H1 (cell line): ENCODE results near the gene ILKAP. TPM values are rescaled to one million over a fixed set of nuclear protein-coding genes. Genes with fewer than 3 reads are reported as not detected.

Source experiments
- CTCF ChIA-PET: fragments of 300-600 bp; sonication (Branson Sonifier 250); formaldehyde crosslinking; loops from one replicate; lab custom pipeline; 2021; ENCODE audit not compliant: partially characterized antibody; lab: Charles Lee
- POLR2A ChIA-PET: fragments of 300-600 bp; sonication (Branson Sonifier 250); formaldehyde crosslinking; loops from one replicate; lab custom pipeline; 2021; ENCODE audit warnings: inconsistent platforms; ENCODE audit not compliant: partially characterized antibody; lab: Charles Lee
- DNase-seq, 2 experiments: peaks; one replicate each; pipeline versions ENCODE4 v3.0.0 to v3.0.0-alpha.2; 2010 to 2022; ENCODE audit warnings: low spot score in 2 of 2, low read depth in 1 of 2, mixed read lengths in 1 of 2
- FAIRE-seq: peaks from 2 replicates; lab custom pipeline; 2011; peaks lifted over from hg19 to GRCh38; lab: Jason Lieb, UNC
- H2AFZ ChIP-seq: 2 replicates; pipeline ENCODE4 v1.8.1; 2012; ENCODE audit warnings: low read length, inconsistent platforms
- H2AK5ac ChIP-seq: 2 replicates; pipeline ENCODE4 v1.6.1; 2013; ENCODE audit warnings: low read depth, low read length
- H2BK120ac ChIP-seq: replicated peaks from 2 replicates; pipeline ENCODE3; 2013; ENCODE audit warnings: low read depth, low read length, inconsistent platforms
- H2BK12ac ChIP-seq: 2 replicates; pipeline ENCODE4 v1.6.1; 2013; ENCODE audit warnings: low read depth, low read length
- H2BK15ac ChIP-seq: 2 replicates; pipeline ENCODE4 v1.6.1; 2013; ENCODE audit warnings: low read length
- H2BK20ac ChIP-seq: 2 replicates; pipeline ENCODE4 v1.6.1; 2013; ENCODE audit warnings: low read length
- H2BK5ac ChIP-seq: 2 replicates; pipeline ENCODE4 v1.6.1; 2013; ENCODE audit warnings: low read depth, low read length
- H3K14ac ChIP-seq: 2 replicates; pipeline ENCODE4 v1.6.1; 2013; ENCODE audit warnings: inconsistent platforms; ENCODE audit not compliant: insufficient read length
- H3K18ac ChIP-seq: 2 replicates; pipeline ENCODE4 v1.6.1; 2013; ENCODE audit warnings: low read length; ENCODE audit errors: extremely low read depth
- H3K23ac ChIP-seq: 2 replicates; pipeline ENCODE4 v1.6.1; 2013; ENCODE audit warnings: inconsistent platforms; ENCODE audit not compliant: insufficient read length
- H3K23me2 ChIP-seq: 2 replicates; pipeline ENCODE4 v1.6.1; 2013; ENCODE audit warnings: low read depth, low read length
- H3K27ac ChIP-seq: 2 replicates; pipeline ENCODE4 v1.6.1; 2011; ENCODE audit warnings: low read depth, low read length, inconsistent platforms
- H3K27me3 ChIP-seq, 4 experiments: replicated peaks in 1 of 4; 1 replicate in 1 of 4; 2 replicates in 3 of 4; pipeline versions ENCODE4 v1.6.1 to v1.8.1; 2011 to 2013; ENCODE audit warnings: low read length in 3 of 4, mild to moderate bottlenecking in 3 of 4, inconsistent platforms in 2 of 4, mixed read lengths in 2 of 4, moderate library complexity in 1 of 4; ENCODE audit not compliant: control insufficient read depth in 3 of 4, insufficient read depth in 3 of 4; ENCODE audit errors: extremely low read depth in 1 of 4
- H3K36me3 ChIP-seq, 4 experiments: 2 replicates each; pipeline versions ENCODE4 v1.6.1 to v1.8.1; 2011 to 2013; ENCODE audit warnings: mild to moderate bottlenecking in 4 of 4, low read length in 3 of 4, moderate library complexity in 2 of 4, control low read depth in 1 of 4, inconsistent platforms in 1 of 4; ENCODE audit not compliant: insufficient read depth in 4 of 4, control insufficient read depth in 2 of 4
- H3K4ac ChIP-seq: replicated peaks from 2 replicates; pipeline ENCODE3; 2013; ENCODE audit warnings: low read length, low read depth, mixed read lengths, inconsistent platforms; ENCODE audit not compliant: insufficient read length
- H3K4me1 ChIP-seq, 4 experiments: replicated peaks in 1 of 4; 1 replicate in 1 of 4; 2 replicates in 3 of 4; pipeline versions ENCODE4 v1.6.1 to v1.8.1; 2011 to 2013; ENCODE audit warnings: low read length in 3 of 4, inconsistent platforms in 2 of 4, mixed read lengths in 1 of 4; ENCODE audit not compliant: insufficient read depth in 4 of 4, control insufficient read depth in 3 of 4
- H3K4me2 ChIP-seq, 2 experiments: 2 replicates each; pipeline versions ENCODE4 v1.6.1 to v1.8.1; 2011 to 2013; ENCODE audit warnings: low read depth in 2 of 2, low read length in 2 of 2, control low read depth in 1 of 2, inconsistent platforms in 1 of 2, mild to moderate bottlenecking in 1 of 2; ENCODE audit not compliant: insufficient read depth in 1 of 2
- H3K4me3 ChIP-seq, 4 experiments: fragments of 200-600, 300-600 bp in 1 of 4; sonication (generic), shearing (Covaris generic), sonication (Bioruptor Twin) in 1 of 4; 2 replicates each; pipeline versions ENCODE4 v1.5.1 to v1.8.1; 2011 to 2016; ENCODE audit warnings: low read length in 4 of 4, low read depth in 3 of 4, control low read depth in 2 of 4, inconsistent platforms in 2 of 4, mild to moderate bottlenecking in 2 of 4, mixed read lengths in 1 of 4, moderate library complexity in 1 of 4; ENCODE audit not compliant: insufficient read depth in 2 of 4; ENCODE audit errors: extremely low read depth in 1 of 4
- H3K56ac ChIP-seq: replicated peaks from 2 replicates; pipeline ENCODE3; 2013; ENCODE audit warnings: low read depth, mild to moderate bottlenecking, mixed read lengths, low read length, inconsistent platforms; ENCODE audit not compliant: insufficient read length
- H3K79me1 ChIP-seq: 2 replicates; pipeline ENCODE4 v1.6.1; 2013; ENCODE audit warnings: low read depth, low read length, control low read depth
- H3K79me2 ChIP-seq, 2 experiments: 2 replicates each; pipeline versions ENCODE4 v1.6.1 to v1.8.1; 2012 to 2013; ENCODE audit warnings: low read length in 2 of 2, mild to moderate bottlenecking in 2 of 2, inconsistent platforms in 1 of 2; ENCODE audit not compliant: insufficient read depth in 2 of 2, control insufficient read depth in 1 of 2
- H3K9ac ChIP-seq, 4 experiments: replicated peaks in 1 of 4; 1 replicate in 1 of 4; 2 replicates in 3 of 4; pipeline versions ENCODE4 v1.6.1 to v1.8.1; 2011 to 2013; ENCODE audit warnings: low read depth in 3 of 4, low read length in 3 of 4, control low read depth in 2 of 4, mild to moderate bottlenecking in 2 of 4, moderate library complexity in 2 of 4, inconsistent platforms in 1 of 4; ENCODE audit errors: extremely low read depth in 1 of 4
- H3K9me3 ChIP-seq, 2 experiments: 2 replicates each; pipeline versions ENCODE4 v1.6.1 to v1.8.1; 2012 to 2013; ENCODE audit warnings: mild to moderate bottlenecking in 2 of 2, moderate library complexity in 2 of 2, control low read depth in 1 of 2, inconsistent platforms in 1 of 2, low read depth in 1 of 2, low read length in 1 of 2, mixed read lengths in 1 of 2; ENCODE audit not compliant: insufficient read depth in 2 of 2
- H4K20me1 ChIP-seq, 2 experiments: replicated peaks in 1 of 2; 2 replicates each; pipeline versions ENCODE3 to v1.8.1; 2011 to 2013; ENCODE audit warnings: inconsistent platforms in 2 of 2, low read length in 2 of 2, mild to moderate bottlenecking in 1 of 2; ENCODE audit not compliant: insufficient read depth in 2 of 2, control insufficient read depth in 1 of 2
- H4K5ac ChIP-seq: 2 replicates; pipeline ENCODE4 v1.6.1; 2013; ENCODE audit warnings: low read length, low read depth, mixed read lengths, inconsistent platforms; ENCODE audit not compliant: insufficient read length
- H4K8ac ChIP-seq: 2 replicates; pipeline ENCODE4 v1.8.0; 2013; ENCODE audit warnings: mild to moderate bottlenecking, moderate library complexity, low read length, inconsistent platforms; ENCODE audit not compliant: insufficient read depth; ENCODE audit errors: extremely low read depth
- H4K91ac ChIP-seq: replicated peaks from 2 replicates; pipeline ENCODE3; 2013; ENCODE audit warnings: low read length, mixed read lengths, inconsistent platforms; ENCODE audit not compliant: insufficient read length
- CREB1 ChIP-seq: IDR thresholded peaks from 2 replicates; pipeline ENCODE4 v1.6.1; 2012; ENCODE audit warnings: inconsistent platforms
- POLR2AphosphoS5 ChIP-seq: IDR thresholded peaks from 2 replicates; pipeline ENCODE4 v1.6.1; 2011; ENCODE audit warnings: low read depth, low read length
- RXRA ChIP-seq: IDR thresholded peaks from 2 replicates; pipeline ENCODE4 v1.6.1; 2011; ENCODE audit warnings: low read depth, mild to moderate bottlenecking, low read length, moderate library complexity; ENCODE audit not compliant: insufficient read depth
- SRF ChIP-seq: IDR thresholded peaks from 2 replicates; pipeline ENCODE4 v1.6.1; 2011; ENCODE audit warnings: mild to moderate bottlenecking, low read depth, low read length, moderate library complexity
- TBP ChIP-seq: IDR thresholded peaks from 2 replicates; pipeline ENCODE4 v1.6.1; 2011; ENCODE audit warnings: low read depth, low read length, improper control_type of control experiment
- WGBS, 2 experiments: shearing (Covaris generic) in 1 of 2; methylation state at CpG; one replicate each; pipeline versions ENCODE4 v1.1.6 to v1.1.7; 2013 to 2015; ENCODE audit warnings: low lambda C conversion rate in 2 of 2, mixed read lengths in 2 of 2, inconsistent platforms in 1 of 2, low coverage in 1 of 2, missing lambda C conversion rate in 1 of 2; ENCODE audit not compliant: insufficient replicate concordance in 2 of 2, insufficient coverage in 1 of 2, insufficient read length in 1 of 2; ENCODE audit errors: extremely low coverage in 1 of 2, missing lambda C conversion rate in 1 of 2; 5-methylcytosine and 5-hydroxymethylcytosine counted together
- polyA plus RNA-seq, 7 experiments: library from polyadenylated mRNA; depleted of rRNA in 3 of 7; stranded (reverse) in 5 of 7; unstranded in 2 of 7; fragments of >200 nt in 5 of 7; fragments of 200-250 nt in 2 of 7; gene quantifications; 1 replicate in 5 of 7; 2 replicates in 1 of 7; 4 replicates in 1 of 7; pipeline versions ENCODE4 v1.2.1 to v1.2.3, GENCODE V29; 2011 to 2013; ENCODE audit warnings: missing spikeins in 2 of 7, mixed read lengths in 2 of 7
- total RNA-seq: library from RNA; stranded (reverse); fragmentation: NEBNext Ultra II Directional; extraction: Animal tissue kit (Norgen Biotek cat#: 25700); gene quantifications from 2 replicates; pipeline ENCODE4 v1.2.1, GENCODE V29; 2021

Gene ILKAP
- total and polyA plus RNA-seq, 2 of the 8 experiments (the other 6 are each of a cell fraction or from before 2014, with no cell fraction given), result 23.5 to 33.8 TPM

- H2BK15ac ChIP-seq, result no peak overlapping the region
- no peak overlapping the region for H2AK5ac ChIP-seq
- H4K20me1 ChIP-seq, result no peaks in the 10 kb centered on the region
- DNase-seq (no peak), FAIRE-seq (no peak)
- ChIA-PET CTCF (interaction anchor here (0.6 to 16.7 kb wide), 3 partner anchors 14 to 120 kb away, joined by 3 to 208 read pairs (median 4); no protein-coding TSS in a partner anchor), POLR2A (interaction anchor here (1.0 kb wide), 1 partner anchor 84 kb away, joined by 3 read pairs; no protein-coding TSS in a partner anchor)
- no peak overlapping the region for H3K4ac ChIP-seq
- H3K56ac ChIP-seq, result no peak overlapping the region
- H3K27ac ChIP-seq, result no peak overlapping the region
- H3K79me1 ChIP-seq, result no peaks in the 10 kb centered on the region
- H4K8ac ChIP-seq, result no peak overlapping the region
- no peak overlapping the region for H2AFZ ChIP-seq
- H2BK12ac ChIP-seq, result no peak overlapping the region
- no peak overlapping the region for H2BK20ac ChIP-seq
- H4K91ac ChIP-seq, result no peak overlapping the region
- WGBS, 2 experiments, result 82% methylated on average over 12 of the region's 13 CpGs; no CpG with 5 or more reads in 1 of the 2 experiments
- no peak overlapping the region for H3K23ac ChIP-seq
- H2BK5ac ChIP-seq, result no peak overlapping the region
- H3K9me3 ChIP-seq, result no peaks in the 10 kb centered on the region
- H3K18ac ChIP-seq, result no peak overlapping the region
- TF ChIP-seq POLR2AphosphoS5 (no peak), RXRA (no peak), CREB1 (no peak), SRF (no peak), TBP (no peak)
- H3K36me3 ChIP-seq, result no peaks in the 10 kb centered on the region
- H3K4me1 ChIP-seq, result peaks cover 0 to 9% (median under 1%) of the 10 kb centered on the region in 4 experiments; a peak in 2 of 7 replicates
- H3K27me3 ChIP-seq, result peaks cover 0 to 5% (median 3%) of the 10 kb centered on the region in 4 experiments; a peak in 3 of 7 replicates
- no peak overlapping the region for H3K4me2 ChIP-seq
- no peaks in the 10 kb centered on the region for H3K79me2 ChIP-seq
- no peak overlapping the region for H3K4me3 ChIP-seq
- no peak overlapping the region for H3K14ac ChIP-seq
- H2BK120ac ChIP-seq, result no peak overlapping the region
- no peak overlapping the region for H4K5ac ChIP-seq
- H3K9ac ChIP-seq, result no peak overlapping the region; a peak in 2 of 7 replicates
- no peaks in the 10 kb centered on the region for H3K23me2 ChIP-seq
Measured at GRCh38 chr2:238247002-238247822, 43.7 kb upstream of the ILKAP start.
